RWPE2 (cell line): ENCODE data around the gene KPRP.

Source experiments
- ATAC-seq: fragments of 200-7000 bp; cut with Tn5 transposase; 3 replicates; pipeline ENCODE4 v1.9.1; 2021; ENCODE audit warnings: low read depth
- DNase-seq: peaks from one replicate; pipeline ENCODE4 v3.0.0-alpha.2; 2020; ENCODE audit warnings: low spot score
- H3K27ac ChIP-seq: fragments of 450-650 bp; 2 replicates; pipeline ENCODE4 v1.5.1; 2017; ENCODE audit warnings: mild to moderate bottlenecking; ENCODE audit not compliant: poor library complexity, severe bottlenecking
- H3K27me3 ChIP-seq: fragments of 250-450 bp; sonication (Bioruptor Pico); 2 replicates; pipeline ENCODE4 v1.5.1; 2021; ENCODE audit warnings: mild to moderate bottlenecking, moderate library complexity; ENCODE audit not compliant: insufficient read depth, poor library complexity, severe bottlenecking
- H3K36me3 ChIP-seq: fragments of 250-450 bp; sonication (Bioruptor Pico); 2 replicates; pipeline ENCODE4 v1.5.1; 2020; ENCODE audit warnings: low read depth, mild to moderate bottlenecking, moderate library complexity
- H3K4me1 ChIP-seq: fragments of 250-450 bp; sonication (Bioruptor Pico); 2 replicates; pipeline ENCODE4 v1.5.1; 2021; ENCODE audit warnings: mild to moderate bottlenecking, moderate library complexity; ENCODE audit not compliant: insufficient read depth, poor library complexity, severe bottlenecking
- H3K4me3 ChIP-seq: fragments of 250-450 bp; sonication (Bioruptor Pico); 2 replicates; pipeline ENCODE4 v1.5.1; 2021; ENCODE audit warnings: mild to moderate bottlenecking, moderate library complexity; ENCODE audit not compliant: severe bottlenecking
- H3K9me3 ChIP-seq: fragments of 250-450 bp; sonication (Bioruptor Pico); 2 replicates; pipeline ENCODE4 v1.5.1; 2021; ENCODE audit warnings: mild to moderate bottlenecking, moderate library complexity; ENCODE audit not compliant: severe bottlenecking
- CTCF ChIP-seq: fragments of 450-650 bp; IDR thresholded peaks from one replicate; pipeline ENCODE4 v1.5.1; 2017; ENCODE audit warnings: mild to moderate bottlenecking, moderate library complexity; ENCODE audit not compliant: poor library complexity, severe bottlenecking

Gene KPRP

GRCh38 chr1:152745765-152746444 lies 11.9 kb upstream of the KPRP start:
- Histone ChIP-seq H3K27me3 (no peaks in the 10 kb centered on the region), H3K9me3 (no peaks in the 10 kb centered on the region), H3K4me3 (no peak overlapping the region), H3K36me3 (no peaks in the 10 kb centered on the region), H3K4me1 (peaks cover 40% of the 10 kb centered on the region), H3K27ac (peak overlapping the region; percentile 67)
- TF ChIP-seq CTCF: no peak
- DNase-seq (no peak), ATAC-seq (no peak)

DNA sequence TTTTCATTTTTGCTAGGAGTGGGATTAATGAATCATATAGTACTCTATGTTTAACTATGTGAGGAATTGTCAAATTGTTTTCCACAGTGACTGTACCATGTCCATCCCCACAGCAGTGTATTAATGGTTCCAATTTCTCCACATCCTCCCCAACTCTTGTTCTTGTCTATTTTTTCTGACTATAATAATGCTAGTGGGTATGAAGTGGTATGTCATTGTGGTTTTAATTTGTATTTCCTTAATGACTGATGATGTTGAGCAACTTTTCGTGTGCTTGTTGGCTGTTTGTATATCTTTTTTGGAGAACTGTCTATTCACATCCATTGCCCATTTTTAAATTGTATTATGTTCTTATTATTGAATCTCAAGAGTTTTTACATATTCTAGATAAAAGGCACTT lies 10.0 kb upstream of the KPRP start:
- Histone ChIP-seq H3K9me3 (no peaks in the 10 kb centered on the region), H3K27me3 (no peaks in the 10 kb centered on the region), H3K36me3 (no peaks in the 10 kb centered on the region), H3K4me3 (no peak overlapping the region), H3K4me1 (peaks cover 38% of the 10 kb centered on the region), H3K27ac (no peak overlapping the region)
- ATAC-seq (no peak), DNase-seq (no peak)
- TF ChIP-seq CTCF: no peak

DNA sequence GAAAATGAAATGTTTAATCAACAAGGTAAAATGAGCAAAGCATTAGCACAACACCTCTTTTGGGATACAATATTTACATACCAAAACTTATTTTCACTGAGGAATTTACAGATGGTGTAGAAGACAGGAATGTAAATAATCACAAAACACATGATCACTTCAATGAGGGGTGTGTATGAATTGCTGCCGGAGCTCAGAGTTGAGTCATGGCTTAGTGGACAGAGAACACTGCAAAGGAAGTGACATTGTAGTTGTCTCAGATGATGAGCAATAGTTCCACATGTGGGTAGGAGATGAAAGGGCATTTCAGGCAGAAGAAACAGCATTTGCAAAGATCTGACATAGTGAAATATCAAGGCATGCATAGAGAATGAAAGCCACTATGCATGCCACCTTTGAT lies 5.6 kb upstream of the KPRP start:
- ATAC-seq (peak; percentile 96), DNase-seq (no peak)
- Histone ChIP-seq H3K27me3 (no peaks in the 10 kb centered on the region), H3K4me3 (no peak overlapping the region), H3K36me3 (no peaks in the 10 kb centered on the region), H3K9me3 (no peaks in the 10 kb centered on the region), H3K4me1 (peaks cover 10% of the 10 kb centered on the region), H3K27ac (peak overlapping the region; percentile 48)
- TF ChIP-seq CTCF: no peak

- H3K4me3 ChIP-seq: no peak overlapping the region
- DNase-seq: no peak
- no peak overlapping the region for H3K27ac ChIP-seq
- ATAC-seq: no peak
- H3K9me3 ChIP-seq: no peaks in the 10 kb centered on the region
- H3K36me3 ChIP-seq: no peaks in the 10 kb centered on the region
- TF ChIP-seq CTCF: no peak
- H3K27me3 ChIP-seq: no peaks in the 10 kb centered on the region
- peaks cover 16% of the 10 kb centered on the region for H3K4me1 ChIP-seq
Measured at GRCh38 chr1:152753586-152753985, 4.2 kb upstream of the KPRP start.

DNA sequence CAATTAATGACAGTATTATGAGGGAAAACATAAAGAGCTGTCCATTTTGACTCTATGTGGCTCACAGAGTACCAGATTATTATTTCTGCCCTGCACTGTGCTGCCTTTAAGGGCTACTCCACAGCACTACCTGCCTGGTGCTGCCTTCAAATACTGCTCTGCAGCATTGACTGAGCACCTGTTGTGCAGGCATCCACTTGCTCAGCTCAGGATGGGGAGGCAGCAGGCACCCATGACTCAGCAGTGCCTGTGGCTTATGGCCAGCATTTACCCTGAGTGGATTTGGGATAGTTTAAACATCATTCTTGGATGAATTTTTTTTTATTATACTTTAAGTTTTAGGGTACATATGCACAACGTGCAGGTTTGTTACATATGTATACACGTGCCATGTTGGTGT lies 953 bp upstream of the KPRP start:
- Histone ChIP-seq H3K27me3 (no peaks in the 10 kb centered on the region), H3K4me1 (peaks cover 29% of the 10 kb centered on the region), H3K4me3 (no peak overlapping the region), H3K27ac (no peak overlapping the region), H3K36me3 (no peaks in the 10 kb centered on the region), H3K9me3 (no peaks in the 10 kb centered on the region)
- no peak for DNase-seq
- no peak for TF ChIP-seq CTCF
- ATAC-seq: peak; percentile 74
